Naive B cell (primary cell): ENCODE results near the gene ZNF181. TPM values are rescaled to one million over a fixed set of nuclear protein-coding genes. Genes with fewer than 3 reads are reported as not detected.
"Not testable (repeated sequence)": the region's sequence is repeated elsewhere in the genome, so short reads cannot be mapped to it uniquely, and the experiment has no call there.

Experiments used
- ATAC-seq, 2 donors: fragments of 150-1000 bp; cut with Tn5 transposase; 2 replicates each; pipeline ENCODE4 v1.10.0; 2021; ENCODE audit warnings: low read depth in 2 of 2, mild to moderate bottlenecking in 2 of 2, moderate library complexity in 2 of 2
- DNase-seq: peaks from one replicate; pipeline ENCODE4 v3.0.0; 2022
- H3K27ac Mint-ChIP-seq, 6 donors: one replicate each; pipeline ENCODE4 v1.8.0; 2020 to 2022; ENCODE audit warnings: mild to moderate bottlenecking in 6 of 6, mixed read lengths in 6 of 6, moderate library complexity in 5 of 6, inconsistent platforms in 2 of 6
- H3K27me3 Mint-ChIP-seq, 3 donors: one replicate each; pipeline ENCODE4 v1.8.0; 2021 to 2022; ENCODE audit warnings: mixed read lengths in 3 of 3, mild to moderate bottlenecking in 1 of 3
- H3K36me3 Mint-ChIP-seq, 2 donors: one replicate each; pipeline ENCODE4 v1.8.0; 2020 to 2022; ENCODE audit warnings: mixed read lengths in 2 of 2, inconsistent platforms in 1 of 2, mild to moderate bottlenecking in 1 of 2
- H3K4me1 Mint-ChIP-seq, 3 donors: one replicate each; pipeline ENCODE4 v1.8.0; 2020 to 2022; ENCODE audit warnings: mixed read lengths in 3 of 3, inconsistent platforms in 1 of 3, mild to moderate bottlenecking in 1 of 3, moderate library complexity in 1 of 3
- H3K4me3 Mint-ChIP-seq, 8 donors: one replicate each; pipeline ENCODE4 v1.8.0; 2020 to 2022; ENCODE audit warnings: mild to moderate bottlenecking in 8 of 8, mixed read lengths in 8 of 8, moderate library complexity in 8 of 8, inconsistent platforms in 2 of 8
- H3K9me3 Mint-ChIP-seq, 7 donors: one replicate each; pipeline ENCODE4 v1.8.0; 2020 to 2022; ENCODE audit warnings: mixed read lengths in 7 of 7, mild to moderate bottlenecking in 5 of 7, inconsistent platforms in 2 of 7, moderate library complexity in 1 of 7
- polyA plus RNA-seq, 6 donors: library from polyadenylated mRNA; unstranded; fragments of 300-500 nt; fragmentation: Illumina TruSeq; gene quantifications; one replicate each; pipeline ENCODE4 v1.2.3, GENCODE V29; 2021; ENCODE audit warnings: low read depth in 6 of 6

ZNF181 gene
- 10 to 100 TPM; 17.3 to 37.6 (median 33.7) TPM for polyA plus RNA-seq

DNA sequence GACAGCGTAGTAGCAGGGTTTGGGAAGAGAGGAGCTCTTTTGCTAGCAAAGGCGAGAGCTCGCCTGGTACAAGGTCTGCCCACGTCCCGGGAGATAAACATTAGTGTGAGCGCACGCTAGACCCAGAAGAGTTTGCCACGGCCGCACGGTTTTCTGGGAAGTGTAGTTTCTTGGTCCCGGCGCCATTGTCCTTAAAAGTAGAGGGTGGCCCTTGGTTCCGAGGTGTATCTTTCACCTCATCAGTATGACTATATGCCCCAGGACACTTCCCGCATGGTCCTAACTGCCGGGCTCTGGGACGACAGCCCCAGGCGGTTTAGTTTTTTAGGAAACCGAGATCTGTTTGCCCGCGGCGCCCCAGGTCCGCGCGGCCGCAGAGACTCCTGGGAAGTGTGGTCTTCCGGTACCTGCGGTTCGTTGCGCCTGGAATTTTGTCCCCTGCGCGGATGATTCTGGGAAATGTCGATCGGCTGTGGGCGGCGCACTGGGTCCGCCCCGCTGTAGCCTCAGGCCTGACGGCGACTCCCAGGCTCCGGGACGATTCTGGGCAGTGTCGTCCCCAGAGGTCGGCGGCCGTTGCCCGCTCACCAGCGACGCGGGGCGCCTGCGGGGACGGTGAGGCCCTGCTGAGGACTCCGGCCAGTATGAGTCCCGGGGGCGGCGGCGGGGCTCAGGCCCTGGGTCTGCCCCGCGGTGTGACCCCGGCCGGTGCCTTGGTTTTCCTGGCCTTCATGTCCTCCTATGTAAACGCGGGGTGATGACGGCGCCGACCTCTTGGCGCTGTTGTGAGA is at the start of gene ZNF181:
Gene ZNF181, plus strand, starts transcription at position 498 of the 791 bp plus-strand sequence. CDS start 795 bp downstream, outside the sequence.
- peaks cover 20 to 33% (median 29%) of the 10 kb centered on the region in 3 donors for H3K4me1 Mint-ChIP-seq
- peaks cover 0 to under 1% (median 0%) of the 10 kb centered on the region in 3 donors for H3K27me3 Mint-ChIP-seq
- H3K36me3 Mint-ChIP-seq: peaks cover 18 to 24% of the 10 kb centered on the region in 2 donors
- H3K9me3 Mint-ChIP-seq: peaks cover 0 to 5% (median 2%) of the 10 kb centered on the region in 7 donors
- DNase-seq: peak; percentile 77
- H3K27ac Mint-ChIP-seq: peak within 1 kb of the TSS; percentile 93 to 98 (median 97)
- peak; percentile 84 for ATAC-seq
- H3K4me3 Mint-ChIP-seq: peak within 1 kb of the TSS; percentile 92 to 99 (median 96)

DNA sequence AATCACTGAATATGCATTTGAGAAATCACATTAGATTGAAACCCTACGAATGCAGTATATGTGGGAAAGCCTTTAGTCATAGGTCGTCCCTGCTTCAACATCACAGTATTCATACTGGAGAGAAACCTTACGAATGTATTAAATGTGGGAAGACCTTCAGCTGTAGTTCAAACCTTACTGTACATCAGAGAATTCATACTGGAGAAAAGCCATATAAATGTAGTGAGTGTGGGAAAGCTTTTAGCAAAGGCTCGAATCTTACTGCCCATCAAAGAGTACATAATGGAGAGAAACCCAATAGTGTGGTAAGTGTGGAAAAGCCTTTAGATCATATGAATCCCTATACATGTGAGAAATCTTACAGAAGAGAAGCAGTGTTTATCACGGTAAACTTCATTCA is 48.8 kb upstream of the ZNF181 start:
- not testable (repeated sequence) for H3K4me3 Mint-ChIP-seq, ATAC-seq, H3K27ac Mint-ChIP-seq, H3K4me1 Mint-ChIP-seq, DNase-seq
- Mint-ChIP-seq H3K9me3 (peaks cover 12 to 59% (median 51%) of the 10 kb centered on the region in 7 donors), H3K36me3 (peaks cover 50 to 55% of the 10 kb centered on the region in 2 donors), H3K27me3 (peaks cover 0 to 19% (median 9%) of the 10 kb centered on the region in 3 donors)

DNA sequence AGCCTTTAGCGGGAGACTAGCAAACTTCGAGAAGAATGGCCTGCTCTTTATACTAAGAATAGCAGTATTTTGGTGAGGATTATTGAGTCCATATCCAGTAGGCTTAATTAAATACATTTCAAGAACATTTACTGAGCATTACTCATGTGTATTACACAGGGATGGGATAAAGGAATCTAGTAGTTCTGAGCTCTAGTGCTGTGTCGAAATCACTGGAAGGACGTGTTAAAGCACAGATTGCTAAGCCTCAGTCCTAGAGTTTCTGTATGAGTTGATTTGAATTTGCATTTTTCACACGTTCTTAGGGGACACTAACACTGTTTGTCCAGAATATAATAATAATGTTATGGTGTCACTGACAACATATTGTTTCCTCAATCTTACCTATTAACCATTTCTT is 47.6 kb upstream of the ZNF181 start:
- no peak overlapping the region for H3K4me3 Mint-ChIP-seq
- H3K36me3 Mint-ChIP-seq: peaks cover 44 to 47% of the 10 kb centered on the region in 2 donors
- H3K9me3 Mint-ChIP-seq: peaks cover 12 to 64% (median 50%) of the 10 kb centered on the region in 7 donors
- DNase-seq: no peak
- no peak overlapping the region for H3K27ac Mint-ChIP-seq
- ATAC-seq: no peak
- H3K4me1 Mint-ChIP-seq: no peaks in the 10 kb centered on the region
- peaks cover 5 to 23% (median 14%) of the 10 kb centered on the region in 3 donors for H3K27me3 Mint-ChIP-seq

DNA sequence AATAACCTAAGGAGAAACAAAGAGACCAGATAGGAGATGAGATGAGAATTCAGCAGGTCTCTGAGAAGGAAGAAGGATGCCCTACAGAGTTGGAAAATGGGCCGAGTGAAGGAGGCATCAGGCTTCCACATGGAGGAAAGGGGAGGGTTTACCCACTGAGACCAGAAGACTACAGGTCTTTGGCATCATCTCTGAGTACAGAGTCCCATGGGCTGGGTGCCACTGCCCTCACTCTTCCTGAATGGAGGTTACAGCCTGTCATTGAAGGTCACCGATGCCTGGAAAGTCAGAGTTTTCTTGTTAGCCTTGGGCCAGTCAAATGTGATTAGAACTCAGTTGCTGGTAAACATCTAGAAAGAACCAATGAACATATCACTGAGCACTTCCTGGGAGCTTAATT is 46.7 kb upstream of the ZNF181 start:
- peaks cover 12 to 60% (median 50%) of the 10 kb centered on the region in 7 donors for H3K9me3 Mint-ChIP-seq
- H3K4me3 Mint-ChIP-seq: no peak overlapping the region

DNA sequence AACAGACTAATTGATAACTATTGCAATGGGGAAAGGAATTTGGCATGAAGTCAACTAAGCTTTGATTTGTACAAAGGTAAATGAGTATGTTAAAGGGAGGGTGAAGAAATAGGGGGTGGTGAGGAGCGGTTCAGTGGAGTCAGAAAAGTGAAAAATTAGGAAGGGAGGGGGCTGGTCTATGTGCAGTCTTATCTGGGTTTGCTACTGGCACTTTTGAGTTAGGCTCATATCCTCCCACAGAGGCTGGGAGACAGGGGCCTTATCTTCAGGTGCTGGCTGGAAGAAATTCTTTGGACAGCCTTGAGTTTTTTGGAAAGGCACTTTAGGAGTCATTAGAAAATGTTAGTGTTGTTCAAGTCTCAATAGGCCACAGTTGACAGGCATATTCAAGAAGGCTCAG is 45.5 kb upstream of the ZNF181 start:
- Mint-ChIP-seq H3K36me3 (peaks cover 30 to 32% of the 10 kb centered on the region in 2 donors), H3K9me3 (peaks cover 12 to 57% (median 45%) of the 10 kb centered on the region in 7 donors), H3K4me3 (no peak overlapping the region), H3K4me1 (no peaks in the 10 kb centered on the region), H3K27me3 (peaks cover 26 to 44% (median 33%) of the 10 kb centered on the region in 3 donors), H3K27ac (no peak overlapping the region)
- DNase-seq (no peak), ATAC-seq (no peak)

More for the DNA sequence above, 46.7 kb upstream of the ZNF181 start:
- Mint-ChIP-seq H3K36me3 (peaks cover 40 to 44% of the 10 kb centered on the region in 2 donors), H3K27ac (no peak overlapping the region), H3K4me1 (no peaks in the 10 kb centered on the region), H3K27me3 (peaks cover 14 to 32% (median 22%) of the 10 kb centered on the region in 3 donors)
- DNase-seq (no peak), ATAC-seq (no peak)

DNA sequence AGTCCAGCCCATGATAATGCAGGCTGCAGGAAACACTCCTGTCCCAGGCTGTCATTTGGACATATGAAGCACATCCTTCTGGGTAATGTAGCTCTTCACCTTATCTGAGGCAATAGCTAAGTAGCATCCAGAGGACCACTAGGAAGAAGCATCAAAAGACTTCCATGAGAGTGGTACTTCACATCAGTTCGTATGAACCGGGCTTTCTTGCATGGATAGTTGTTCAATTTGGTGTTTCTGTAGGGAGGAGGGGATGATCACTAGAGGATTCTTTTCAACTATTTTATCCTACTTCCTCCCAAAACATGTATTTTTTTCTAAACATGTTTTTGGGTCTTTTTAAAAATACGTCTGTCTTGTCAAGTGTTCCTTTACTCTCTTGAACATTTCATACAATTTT is 43.7 kb upstream of the ZNF181 start:
- H3K36me3 Mint-ChIP-seq: peaks cover 13 to 16% of the 10 kb centered on the region in 2 donors
- DNase-seq: no peak
- H3K27ac Mint-ChIP-seq: no peak overlapping the region
- no peak for ATAC-seq
- peaks cover 26 to 61% (median 35%) of the 10 kb centered on the region in 3 donors for H3K27me3 Mint-ChIP-seq
- H3K9me3 Mint-ChIP-seq: peaks cover 8 to 51% (median 34%) of the 10 kb centered on the region in 7 donors
- no peak overlapping the region for H3K4me3 Mint-ChIP-seq
- no peaks in the 10 kb centered on the region for H3K4me1 Mint-ChIP-seq

DNA sequence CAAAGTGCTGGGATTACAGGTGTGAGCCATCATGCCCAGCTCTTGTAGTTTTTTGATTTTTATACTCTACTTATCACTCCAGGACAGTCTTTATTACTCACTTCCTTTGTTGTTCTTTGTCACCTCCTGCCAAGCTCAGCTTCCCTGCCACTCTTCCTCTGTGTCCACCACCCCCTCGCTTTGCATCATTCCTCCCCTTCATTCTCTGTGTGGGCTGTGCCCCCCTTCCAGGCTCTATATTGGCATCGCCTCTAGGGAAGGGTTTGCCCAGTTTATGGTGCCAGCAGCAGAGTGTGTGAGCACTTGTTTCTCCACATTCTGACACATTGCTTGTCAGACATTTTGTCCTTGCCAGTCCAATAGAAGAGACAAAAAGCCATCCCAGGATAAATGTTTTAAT is 41.5 kb upstream of the ZNF181 start:
- no peak for ATAC-seq
- Mint-ChIP-seq H3K9me3 (peaks cover 4 to 32% (median 14%) of the 10 kb centered on the region in 7 donors), H3K4me1 (no peaks in the 10 kb centered on the region), H3K27me3 (peaks cover 26 to 75% (median 35%) of the 10 kb centered on the region in 3 donors), H3K4me3 (no peak overlapping the region), H3K27ac (no peak overlapping the region), H3K36me3 (no peaks in the 10 kb centered on the region)
- DNase-seq: no peak

DNA sequence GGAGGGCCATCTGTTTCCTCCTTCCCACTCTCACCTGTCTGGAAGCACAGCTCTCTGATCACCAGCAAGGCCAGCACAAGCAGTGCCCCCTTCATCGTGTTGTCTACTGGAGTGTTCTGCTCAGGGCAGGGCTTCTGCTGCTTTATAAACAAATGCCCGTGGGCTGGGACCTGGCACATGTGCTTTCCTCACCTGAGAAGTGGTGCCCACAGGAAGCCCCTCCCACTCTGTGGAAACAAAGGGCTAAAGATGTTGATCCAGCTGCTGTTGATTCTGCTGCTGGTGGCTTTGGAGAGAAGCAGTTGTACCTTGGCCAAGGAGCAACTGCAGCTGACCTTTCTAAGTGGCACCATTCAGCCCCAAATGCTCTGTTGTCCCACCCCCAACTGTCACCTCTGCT is 26.4 kb upstream of the ZNF181 start:
- no peak for DNase-seq
- Mint-ChIP-seq H3K4me1 (peaks cover 0 to 4% (median 3%) of the 10 kb centered on the region in 3 donors), H3K36me3 (peaks cover 4 to 8% of the 10 kb centered on the region in 2 donors), H3K27me3 (peaks cover 20 to 57% (median 37%) of the 10 kb centered on the region in 3 donors), H3K9me3 (peaks cover 3 to 24% (median 17%) of the 10 kb centered on the region in 7 donors), H3K27ac (no peak overlapping the region), H3K4me3 (no peak overlapping the region)
- ATAC-seq: no peak

DNA sequence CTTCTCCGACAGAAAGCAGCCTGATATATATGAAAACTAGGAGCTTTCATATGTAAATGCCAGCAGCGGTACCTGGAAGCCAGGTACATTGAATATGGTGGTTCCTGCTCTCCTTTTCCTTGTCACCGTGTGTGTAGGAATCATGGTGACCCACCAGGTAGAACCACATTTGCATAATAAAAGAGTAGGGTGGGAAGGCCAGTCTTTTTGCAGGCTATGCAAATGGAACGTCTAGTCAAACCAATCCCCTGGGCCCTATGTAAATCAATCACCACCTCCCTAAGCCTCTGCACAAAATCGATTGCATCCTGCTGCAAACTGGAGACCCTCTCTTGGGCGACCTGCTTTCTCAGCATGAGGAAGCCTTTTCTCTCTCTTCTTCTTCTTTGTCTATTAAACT is 22.2 kb upstream of the ZNF181 start:
- Mint-ChIP-seq H3K27me3 (peaks cover 22 to 56% (median 41%) of the 10 kb centered on the region in 3 donors), H3K27ac (no peak overlapping the region), H3K36me3 (peaks cover 7 to 16% of the 10 kb centered on the region in 2 donors), H3K4me1 (peaks cover 0 to 6% (median 4%) of the 10 kb centered on the region in 3 donors), H3K4me3 (no peak overlapping the region), H3K9me3 (peaks cover 0 to 41% (median 27%) of the 10 kb centered on the region in 7 donors)
- DNase-seq (no peak), ATAC-seq (no peak)

DNA sequence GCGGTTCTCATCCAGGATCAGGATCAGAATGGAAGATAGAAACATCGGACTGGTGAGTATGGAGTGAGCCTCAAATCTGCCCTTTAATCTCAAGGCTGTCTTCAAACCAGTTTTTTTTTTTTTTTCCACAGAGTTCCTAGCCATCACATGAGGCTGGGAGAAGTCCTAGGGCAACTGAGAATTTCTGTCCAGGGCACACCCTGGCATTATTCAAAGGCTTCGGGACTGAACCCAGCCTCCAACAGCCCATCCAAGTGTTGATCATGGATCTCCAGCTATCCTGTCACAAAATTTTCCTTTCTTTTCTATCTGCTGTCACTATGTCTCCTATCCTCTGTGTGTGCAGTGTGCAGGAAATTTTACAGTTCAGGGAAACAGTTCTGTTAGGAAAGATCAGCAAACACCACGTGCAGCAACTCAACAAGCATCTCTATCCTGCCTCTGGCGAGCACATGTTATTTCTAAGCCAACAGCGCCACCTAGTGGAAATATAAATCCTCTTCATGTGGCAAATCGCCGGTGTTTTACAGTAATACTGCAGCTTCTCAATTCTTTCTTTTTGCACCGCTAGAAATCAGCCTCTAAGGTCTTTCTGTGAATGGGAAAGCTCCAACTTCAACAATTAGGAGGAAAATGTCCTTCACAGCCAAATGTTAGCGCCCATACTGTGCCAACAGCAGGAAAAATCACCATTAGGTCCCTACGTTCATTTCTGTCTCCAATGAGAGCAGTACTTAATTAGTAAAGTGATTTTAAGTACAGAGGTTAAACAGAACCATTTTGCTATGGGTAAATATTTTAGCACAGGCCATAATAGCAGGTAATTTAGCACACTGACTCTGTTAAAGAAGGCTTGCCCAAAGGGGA is 21.4 kb upstream of the ZNF181 start:
- Mint-ChIP-seq H3K27me3 (peaks cover 20 to 57% (median 40%) of the 10 kb centered on the region in 3 donors), H3K27ac (peak overlapping the region in 1 of 6 donors; percentile 13)

DNA sequence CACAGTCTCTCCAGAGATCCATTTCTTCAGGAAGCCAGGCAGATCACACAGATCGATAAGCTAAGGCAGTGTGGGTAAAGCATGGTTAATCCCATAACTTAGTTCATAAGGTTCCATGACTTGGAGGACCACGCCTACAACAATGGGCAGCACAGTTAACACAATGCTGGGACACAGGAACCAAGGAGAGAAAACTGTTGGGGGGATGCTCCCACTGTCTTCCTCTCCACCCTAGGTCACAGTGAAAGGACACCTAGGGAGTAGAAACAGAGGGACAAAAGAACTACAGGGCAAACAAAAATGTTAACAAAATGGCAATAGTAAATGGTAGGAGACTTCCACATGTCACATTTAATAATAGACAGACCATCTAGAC is 20.8 kb upstream of the ZNF181 start:
- no peak overlapping the region for H3K27ac Mint-ChIP-seq
- H3K4me3 Mint-ChIP-seq: no peak overlapping the region
- no peak for ATAC-seq
- H3K9me3 Mint-ChIP-seq: peaks cover 0 to 35% (median 23%) of the 10 kb centered on the region in 7 donors
- peaks cover 0 to 6% (median 4%) of the 10 kb centered on the region in 3 donors for H3K4me1 Mint-ChIP-seq
- peaks cover 20 to 57% (median 39%) of the 10 kb centered on the region in 3 donors for H3K27me3 Mint-ChIP-seq
- peaks cover 4 to 16% of the 10 kb centered on the region in 2 donors for H3K36me3 Mint-ChIP-seq
- no peak for DNase-seq

More for the DNA sequence above, 21.4 kb upstream of the ZNF181 start:
- no peak overlapping the region for H3K4me3 Mint-ChIP-seq
- peaks cover 0 to 35% (median 23%) of the 10 kb centered on the region in 7 donors for H3K9me3 Mint-ChIP-seq
- peaks cover 4 to 16% of the 10 kb centered on the region in 2 donors for H3K36me3 Mint-ChIP-seq
- peak; percentile 67 to 68 for ATAC-seq
- DNase-seq: peak; percentile 63
- H3K4me1 Mint-ChIP-seq: peaks cover 0 to 6% (median 4%) of the 10 kb centered on the region in 3 donors

DNA sequence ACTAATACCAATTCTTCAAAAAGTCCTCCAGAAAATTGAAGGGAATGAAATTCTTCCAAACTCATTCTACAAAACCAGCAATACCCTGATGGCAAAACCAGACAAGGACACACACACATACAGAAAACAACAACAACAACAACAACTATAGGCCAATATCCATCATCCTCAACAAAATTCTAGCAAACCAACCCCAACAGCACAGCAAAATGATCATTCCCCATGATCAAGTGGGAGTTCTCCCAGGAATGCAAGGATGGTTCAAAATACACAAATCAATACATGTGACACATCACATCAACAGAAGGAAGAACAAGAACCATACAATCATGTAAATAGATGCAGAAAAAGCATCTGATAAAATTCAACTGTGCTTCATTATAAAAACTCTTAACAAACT is 18.7 kb upstream of the ZNF181 start:
- ATAC-seq (no peak), DNase-seq (no peak)
- H3K4me1 Mint-ChIP-seq: peaks cover 0 to 6% (median 4%) of the 10 kb centered on the region in 3 donors
- peaks cover 25 to 56% (median 34%) of the 10 kb centered on the region in 3 donors for H3K27me3 Mint-ChIP-seq
- H3K9me3 Mint-ChIP-seq: peaks cover 0 to 35% (median 23%) of the 10 kb centered on the region in 7 donors
- no peak overlapping the region for H3K4me3 Mint-ChIP-seq
- peaks cover 4 to 16% of the 10 kb centered on the region in 2 donors for H3K36me3 Mint-ChIP-seq
- H3K27ac Mint-ChIP-seq: no peak overlapping the region

DNA sequence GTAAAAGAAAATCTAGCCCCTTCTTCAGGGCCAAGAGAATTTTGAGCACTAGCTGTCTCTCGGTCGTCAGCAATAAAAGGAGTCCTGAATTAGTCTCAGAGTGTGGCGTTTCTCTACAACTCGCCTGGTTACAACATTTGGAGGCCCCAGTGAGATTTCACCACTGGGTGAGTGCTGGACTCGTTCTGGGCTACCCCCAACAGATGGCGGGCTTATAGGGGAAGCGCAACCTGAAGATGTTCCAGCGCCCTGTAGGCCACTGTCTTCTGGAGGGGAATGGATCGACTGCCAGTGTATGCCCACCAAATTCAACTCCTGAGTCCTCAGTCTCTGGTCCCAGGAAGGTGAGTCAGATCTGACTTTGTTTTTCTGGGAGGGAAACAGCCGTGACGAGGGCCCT is 11.7 kb upstream of the ZNF181 start:
- no peaks in the 10 kb centered on the region for H3K4me1 Mint-ChIP-seq
- peaks cover 32 to 65% (median 55%) of the 10 kb centered on the region in 3 donors for H3K27me3 Mint-ChIP-seq
- H3K36me3 Mint-ChIP-seq: no peaks in the 10 kb centered on the region
- peaks cover 0 to 2% (median 0%) of the 10 kb centered on the region in 7 donors for H3K9me3 Mint-ChIP-seq
- no peak overlapping the region for H3K27ac Mint-ChIP-seq
- no peak for DNase-seq
- no peak overlapping the region for H3K4me3 Mint-ChIP-seq
- ATAC-seq: no peak
